CD4-positive, alpha-beta T cell treated with Interleukin-10 for 1 hour (primary cell): Measurements from ENCODE around the gene OPN1MW3.
"Not testable (repeated sequence)": the region's sequence is repeated elsewhere in the genome, so short reads cannot be mapped to it uniquely, and the experiment has no call there.

Experiments used
- DNase-seq: peaks from one replicate; pipeline ENCODE4 v3.0.0-alpha.2; 2020

Gene OPN1MW3

GRCh38 chrX:154257282-154257681, at the start of gene OPN1MW3:
OPN1MW3 (plus strand) TSS chrX:154257582; CDS start chrX:154257620, 38 bp downstream.
- DNase-seq: not testable (repeated sequence)

GRCh38 chrX:154209670-154210418, 47.5 kb upstream of the OPN1MW3 start:
- not testable (repeated sequence) for DNase-seq

DNA sequence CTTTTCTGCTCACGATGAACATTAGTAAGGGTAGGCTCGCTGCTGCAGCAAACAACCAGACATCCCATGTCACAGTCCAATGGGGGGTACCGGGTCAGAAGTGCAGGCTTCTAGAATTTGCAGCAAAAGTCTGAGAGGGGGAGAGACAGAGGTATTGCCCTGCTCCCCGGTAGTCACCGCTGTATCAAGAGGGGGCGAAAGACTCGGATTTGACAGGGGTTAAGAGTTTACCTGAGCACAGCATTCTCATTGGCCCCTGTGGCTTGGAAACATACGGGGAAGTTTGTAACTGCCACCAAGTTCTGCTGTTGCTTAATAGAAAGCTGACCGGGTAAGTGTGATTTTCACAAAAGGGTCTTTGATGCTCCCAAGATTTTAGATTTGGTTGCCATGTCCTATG, 46.3 kb upstream of the OPN1MW3 start:
- not testable (repeated sequence) for DNase-seq

DNA sequence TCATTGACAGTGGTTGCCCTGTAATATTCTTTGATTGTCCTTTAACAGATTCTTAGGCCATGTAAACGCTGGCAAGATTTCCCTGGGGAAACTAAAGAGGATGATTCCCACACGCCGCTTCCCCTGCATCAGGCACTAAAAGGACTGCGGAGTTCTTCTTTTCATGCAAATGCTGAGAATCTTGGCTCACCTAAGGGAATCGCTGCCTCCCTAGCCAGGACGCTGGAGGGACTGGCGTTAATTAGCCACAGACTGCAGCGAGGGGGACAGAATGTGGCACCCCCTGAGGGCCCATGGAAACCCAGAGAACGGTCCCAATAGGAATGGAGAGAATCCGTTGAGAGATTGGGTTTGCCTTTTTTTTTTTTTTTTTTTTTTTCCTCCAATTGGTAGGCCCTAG, 45.9 kb upstream of the OPN1MW3 start:
- not testable (repeated sequence) for DNase-seq

DNA sequence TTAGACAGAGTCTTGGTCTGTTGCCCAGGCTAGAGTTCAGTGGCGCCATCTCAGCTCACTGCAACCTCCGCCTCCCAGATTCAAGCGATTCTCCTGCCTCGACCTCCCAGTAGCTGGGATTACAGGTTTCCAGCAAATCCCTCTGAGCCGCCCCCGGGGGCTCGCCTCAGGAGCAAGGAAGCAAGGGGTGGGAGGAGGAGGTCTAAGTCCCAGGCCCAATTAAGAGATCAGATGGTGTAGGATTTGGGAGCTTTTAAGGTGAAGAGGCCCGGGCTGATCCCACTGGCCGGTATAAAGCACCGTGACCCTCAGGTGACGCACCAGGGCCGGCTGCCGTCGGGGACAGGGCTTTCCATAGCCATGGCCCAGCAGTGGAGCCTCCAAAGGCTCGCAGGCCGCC, 37.9 kb upstream of the OPN1MW3 start, which contains the start of gene OPN1MW2:
TSS of gene OPN1MW2 (plus strand) at position 301 of the 400 bp plus-strand sequence. CDS start at position 361, 60 bp downstream.
- not testable (repeated sequence) for DNase-seq

GRCh38 chrX:154225292-154225691, 32.1 kb upstream of the OPN1MW3 start:
- DNase-seq: not testable (repeated sequence)

DNA sequence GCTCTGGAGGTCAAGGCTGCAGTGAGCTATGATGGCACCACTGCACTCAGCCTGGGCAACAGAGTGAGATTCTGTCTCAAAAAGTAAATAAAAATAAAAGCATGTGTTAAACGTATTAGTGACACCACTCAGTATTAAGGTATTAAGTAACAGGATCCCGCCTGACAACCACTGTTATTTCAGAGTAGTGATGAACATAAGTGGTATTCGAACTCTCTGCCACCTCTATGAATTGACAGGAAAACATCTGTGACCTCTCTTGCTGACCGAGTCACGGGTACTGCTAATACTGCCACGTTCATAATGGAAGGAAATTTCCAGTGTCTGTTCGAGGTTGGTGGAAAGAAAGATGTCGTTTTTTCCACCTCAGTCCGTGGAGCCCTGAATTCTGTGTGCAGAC, 30.7 kb upstream of the OPN1MW3 start:
- not testable (repeated sequence) for DNase-seq

GRCh38 chrX:154231443-154231842, 25.9 kb upstream of the OPN1MW3 start:
- not testable (repeated sequence) for DNase-seq

GRCh38 chrX:154233620-154234019, 23.8 kb upstream of the OPN1MW3 start:
- DNase-seq: not testable (repeated sequence)

GRCh38 chrX:154238939-154239559, 18.3 kb upstream of the OPN1MW3 start:
- not testable (repeated sequence) for DNase-seq

DNA sequence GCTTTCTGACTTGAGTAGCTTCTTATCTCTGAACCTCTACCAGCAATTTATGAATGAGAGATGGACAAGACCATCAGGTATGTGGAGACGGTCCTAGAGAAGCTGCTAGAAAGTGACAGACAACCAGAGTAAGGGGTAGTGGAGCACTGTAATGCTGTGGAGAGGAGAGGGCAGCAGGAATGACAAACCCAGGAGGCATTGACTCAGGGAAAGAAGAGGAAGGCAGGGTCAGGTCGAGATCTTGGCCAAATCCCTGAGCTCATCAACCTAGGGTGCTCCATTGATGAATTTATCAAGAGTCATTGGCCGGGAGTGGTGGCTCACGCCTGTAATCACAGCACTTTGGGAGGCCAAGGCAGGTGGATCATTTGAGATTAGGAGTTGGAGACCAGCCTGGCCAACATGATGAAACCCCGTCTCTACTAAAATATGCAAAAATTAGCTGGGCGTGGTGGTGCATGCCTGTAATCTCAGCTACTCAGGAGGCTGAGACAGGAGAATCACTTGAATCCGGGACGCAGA, 17.3 kb upstream of the OPN1MW3 start:
- not testable (repeated sequence) for DNase-seq

DNA sequence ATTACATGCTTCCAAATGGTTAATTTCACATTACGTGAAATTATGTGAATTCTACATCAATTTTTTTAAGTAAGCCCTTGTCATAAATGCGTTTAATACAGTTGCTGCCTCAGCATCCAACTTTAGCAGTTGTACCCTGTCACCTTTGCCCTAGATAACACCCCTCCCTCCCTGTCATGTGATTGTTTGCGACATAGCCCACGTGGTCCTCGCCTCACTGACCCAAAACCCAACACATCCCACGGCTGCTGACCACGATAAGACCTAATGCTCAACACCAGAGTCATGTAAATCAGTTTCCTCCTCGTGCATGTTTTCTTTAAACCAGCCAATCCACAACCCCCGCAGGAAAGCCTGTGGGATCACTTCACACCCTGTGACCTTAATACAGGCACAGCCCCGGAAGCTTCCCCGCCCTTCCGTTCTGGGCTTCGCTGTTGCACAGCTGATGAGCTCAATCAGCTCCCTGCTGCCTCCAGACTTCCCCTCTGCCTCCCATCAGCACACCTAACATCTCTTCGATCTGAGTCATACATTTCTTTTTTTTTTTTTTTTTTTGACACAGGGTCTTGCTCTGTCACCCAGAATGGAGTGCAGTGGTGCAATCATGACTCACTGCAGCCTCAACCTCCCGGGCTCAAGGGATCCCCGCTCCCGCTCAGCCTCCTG, 9.9 kb upstream of the OPN1MW3 start:
- DNase-seq: not testable (repeated sequence)

DNA sequence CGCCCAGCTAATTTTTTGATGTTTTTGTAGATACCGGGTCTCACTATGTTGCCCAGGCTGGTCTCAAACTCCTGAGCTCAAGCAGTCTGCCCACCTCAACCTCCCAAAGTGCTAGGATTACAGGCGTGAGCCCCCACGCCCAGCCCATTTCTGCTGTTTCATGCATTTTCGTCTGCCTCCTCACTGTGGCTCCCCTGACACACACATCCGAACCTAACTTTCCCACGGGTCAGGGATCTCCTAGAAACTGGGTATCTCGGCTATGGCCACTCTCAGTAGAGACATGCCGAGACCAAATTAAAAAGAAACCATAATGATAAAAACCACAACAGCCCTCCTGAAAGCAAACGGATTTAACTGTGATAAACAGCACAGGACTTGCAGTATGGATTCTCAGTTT, 9.3 kb upstream of the OPN1MW3 start:
- DNase-seq: not testable (repeated sequence)

DNA sequence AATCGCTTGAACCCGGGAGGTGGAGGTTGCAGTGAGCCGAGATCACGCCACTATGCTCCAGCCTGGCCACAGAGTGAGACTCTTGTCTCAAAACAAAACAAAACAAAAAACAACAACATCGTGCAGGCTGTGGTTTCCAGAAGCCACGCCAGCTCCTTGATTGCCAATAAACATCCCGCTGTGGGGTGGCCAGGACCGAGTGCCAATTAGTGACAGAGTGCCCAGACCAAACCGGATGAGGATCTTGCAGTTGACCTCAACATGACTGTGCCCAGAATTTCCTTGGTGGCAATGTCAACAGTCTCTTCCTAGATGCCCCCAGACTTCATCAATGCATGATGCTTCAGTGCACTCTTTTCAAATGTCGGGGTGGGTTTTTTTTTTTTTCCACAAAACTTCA, 1.3 kb downstream of the OPN1MW3 start:
- not testable (repeated sequence) for DNase-seq

DNA sequence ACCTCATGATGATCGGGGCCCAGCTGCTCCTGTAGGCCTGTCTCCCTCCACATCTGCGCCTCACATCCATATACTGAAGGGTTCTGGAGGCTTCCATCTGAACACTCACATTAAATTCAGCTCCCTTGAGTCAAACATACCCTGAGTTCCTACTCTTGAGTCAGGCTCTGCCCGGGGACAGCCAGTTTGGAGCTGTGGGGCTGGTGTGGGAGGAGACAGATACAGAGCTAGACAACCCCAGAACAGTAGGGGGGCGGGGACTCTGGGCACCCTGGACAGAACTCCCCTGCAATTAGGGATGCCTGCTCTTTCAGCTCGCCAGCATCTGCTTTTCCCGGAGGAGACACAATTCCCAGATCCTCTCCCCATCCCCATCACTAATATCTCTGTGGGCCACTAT, 5.7 kb downstream of the OPN1MW3 start:
- DNase-seq: not testable (repeated sequence)

- DNase-seq: not testable (repeated sequence)
These were observed 11.9 kb downstream of the OPN1MW3 start for GRCh38 chrX:154269245-154269644.

GRCh38 chrX:154284489-154285338, 27.3 kb downstream of the OPN1MW3 start:
- not testable (repeated sequence) for DNase-seq

- not testable (repeated sequence) for DNase-seq
These were observed 29.0 kb downstream of the OPN1MW3 start for GRCh38 chrX:154286406-154286805.

- no peak for DNase-seq
These were observed 37.6 kb downstream of the OPN1MW3 start, which contains the start of gene TEX28 for GRCh38 chrX:154294791-154295574. TEX28 (minus strand) TSS chrX:154295124; CDS start chrX:154292117, 3,007 bp downstream.

- DNase-seq: no peak
These were observed 38.4 kb downstream of the OPN1MW3 start, which contains the start of gene TKTL1 for GRCh38 chrX:154295664-154296310. TKTL1 (plus strand) TSS chrX:154295795; CDS start chrX:154295860, 65 bp downstream.

- DNase-seq: no peak
These were observed 39.3 kb downstream of the OPN1MW3 start for GRCh38 chrX:154296731-154297130.
